Measurements from ENCODE around the gene GGT6. TPM values are rescaled to one million over a fixed set of nuclear protein-coding genes. Genes with fewer than 3 reads are reported as not detected.

Gene GGT6
- total RNA-seq, 1 donor from 2014 or later = 9.6 TPM

DNA sequence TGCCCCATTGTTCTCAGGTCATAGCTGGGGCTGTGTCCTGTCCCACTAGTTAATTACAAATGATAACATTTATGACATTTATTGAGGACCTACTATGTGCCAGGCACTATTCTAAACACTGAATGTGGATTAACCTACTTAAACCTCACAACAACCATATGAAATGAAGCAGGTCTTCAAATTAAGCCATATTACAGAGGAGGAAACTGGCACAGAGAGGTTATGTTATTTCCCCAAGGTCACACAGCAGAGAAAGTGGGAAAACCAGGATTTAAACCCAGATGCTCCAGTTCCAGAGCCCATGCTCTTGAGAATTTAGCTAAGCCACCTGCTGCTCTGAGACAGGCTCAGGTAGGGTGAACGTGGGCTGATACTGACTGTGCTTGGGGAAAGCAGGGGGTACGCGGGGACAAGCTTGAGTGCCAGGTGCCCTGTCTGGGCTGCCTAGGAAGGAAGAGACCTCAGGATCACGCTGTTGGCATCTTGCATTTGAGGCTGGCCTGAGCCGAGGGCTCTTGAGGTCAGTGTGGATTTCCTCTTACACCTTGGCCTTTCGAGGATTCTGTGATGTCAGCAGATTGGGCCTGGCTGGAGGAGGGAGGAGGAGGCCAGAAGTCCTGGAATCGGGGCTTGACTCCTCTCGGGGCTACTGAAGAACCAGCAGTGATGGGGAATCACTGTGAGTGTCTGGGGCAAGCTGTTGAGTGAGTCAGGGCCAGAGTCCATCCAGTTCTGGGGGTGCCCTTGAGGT lies 52.8 kb downstream of the GGT6 start:
- no peak for DNase-seq (ENCODE audit: extremely low spot score in 2 of 2)
- no peaks in the 10 kb centered on the region for H3K27me3 ChIP-seq
- H3K4me1 ChIP-seq = no peaks in the 10 kb centered on the region
- H3K27ac ChIP-seq = no peak overlapping the region
- H3K9me3 ChIP-seq = no peaks in the 10 kb centered on the region
- no peaks in the 10 kb centered on the region for H3K36me3 ChIP-seq
- no peak overlapping the region for H3K4me3 ChIP-seq
- TF ChIP-seq POLR2A (IDR thresholded peaks at IDR 0.05) = no peak
- TF ChIP-seq POLR2AphosphoS5 (IDR thresholded peaks at IDR 0.05; ENCODE audit: insufficient read depth in 1 of 2, low read depth in 1 of 2) = no peak
- TF ChIP-seq, protein P1, sequence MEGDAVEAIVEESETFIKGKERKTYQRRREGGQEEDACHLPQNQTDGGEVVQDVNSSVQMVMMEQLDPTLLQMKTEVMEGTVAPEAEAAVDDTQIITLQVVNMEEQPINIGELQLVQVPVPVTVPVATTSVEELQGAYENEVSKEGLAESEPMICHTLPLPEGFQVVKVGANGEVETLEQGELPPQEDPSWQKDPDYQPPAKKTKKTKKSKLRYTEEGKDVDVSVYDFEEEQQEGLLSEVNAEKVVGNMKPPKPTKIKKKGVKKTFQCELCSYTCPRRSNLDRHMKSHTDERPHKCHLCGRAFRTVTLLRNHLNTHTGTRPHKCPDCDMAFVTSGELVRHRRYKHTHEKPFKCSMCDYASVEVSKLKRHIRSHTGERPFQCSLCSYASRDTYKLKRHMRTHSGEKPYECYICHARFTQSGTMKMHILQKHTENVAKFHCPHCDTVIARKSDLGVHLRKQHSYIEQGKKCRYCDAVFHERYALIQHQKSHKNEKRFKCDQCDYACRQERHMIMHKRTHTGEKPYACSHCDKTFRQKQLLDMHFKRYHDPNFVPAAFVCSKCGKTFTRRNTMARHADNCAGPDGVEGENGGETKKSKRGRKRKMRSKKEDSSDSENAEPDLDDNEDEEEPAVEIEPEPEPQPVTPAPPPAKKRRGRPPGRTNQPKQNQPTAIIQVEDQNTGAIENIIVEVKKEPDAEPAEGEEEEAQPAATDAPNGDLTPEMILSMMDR (IDR thresholded peaks at IDR 0.05) = no peak
- intact Hi-C loops (cut with DNase I) = no loop called here

Other genes with a start within 250 kb of the GGT6 start
- 45.4 TPM for gene UBE2G1, start 193.9 kb downstream of the GGT6 start, total RNA-seq
- gene SPNS3, start 126.6 kb downstream of the GGT6 start, total RNA-seq = not detected
- 79.3 TPM for gene SPNS2, start 61.7 kb downstream of the GGT6 start, total RNA-seq
- gene MYBBP1A, start 5.2 kb downstream of the GGT6 start, total RNA-seq = 47.1 TPM
- gene SMTNL2, start 24.0 kb upstream of the GGT6 start, total RNA-seq = 2.5 TPM
- gene ALOX15, start 81.1 kb upstream of the GGT6 start, total RNA-seq = not detected
- gene PELP1, start 143.6 kb upstream of the GGT6 start, total RNA-seq = 19.4 TPM
- gene ARRB2, start 150.1 kb upstream of the GGT6 start, total RNA-seq = 28.0 TPM
- gene MED11, start 170.9 kb upstream of the GGT6 start, total RNA-seq = 28.5 TPM
- not detected for gene ZMYND15, start 179.3 kb upstream of the GGT6 start, total RNA-seq
- 6.4 TPM for gene CXCL16, start 179.4 kb upstream of the GGT6 start, total RNA-seq
- not detected for gene TM4SF5, start 211.3 kb upstream of the GGT6 start, total RNA-seq
- 12.5 TPM for gene VMO1, start 225.8 kb upstream of the GGT6 start, total RNA-seq
- not detected for gene GLTPD2, start 228.4 kb upstream of the GGT6 start, total RNA-seq
- 110 TPM for gene PSMB6, start 235.6 kb upstream of the GGT6 start, total RNA-seq
- gene PLD2, start 246.6 kb upstream of the GGT6 start, total RNA-seq = 63.6 TPM